ENCODE measurements around the gene CD47. TPM values are rescaled to one million over a fixed set of nuclear protein-coding genes. Genes with fewer than 3 reads are reported as not detected.

Gene CD47
- total and polyA plus RNA-seq, 10 of the 15 experiments (the other 5 are each of a cell fraction or from before 2014, with no cell fraction given), result 22.9 to 175 (median 81.1) TPM

- TF ChIP-seq PRDM15 (CRISPR knock-in tag; IDR thresholded peaks at IDR 0.05) (no peak), ZBED1 (IDR thresholded peaks at IDR 0.05; ENCODE audit: borderline replicate concordance) (peak; percentile 95; the same call in 1 of the 2 replicates), TARDBP (IDR thresholded peaks at IDR 0.05; ENCODE audit: borderline replicate concordance) (no peak; the same call in 1 of the 2 replicates), TBL1XR1 (IDR thresholded peaks at IDR 0.05; ENCODE audit: low read depth, low read length) (peak; percentile 75; the same call in 1 of the 2 replicates), MEF2B (IDR thresholded peaks at IDR 0.05; ENCODE audit: partially characterized antibody, poor library complexity, severe bottlenecking) (peak; percentile 66), BCL11A (IDR thresholded peaks at IDR 0.05; ENCODE audit: low read depth, low read length) (peak; percentile 79), CBX3 (IDR thresholded peaks at IDR 0.05; ENCODE audit: borderline replicate concordance, low read depth) (no peak), NRF1 (conservative IDR thresholded peaks at IDR 0.05; ENCODE audit: low read depth, low read length) (no peak), NFIC (IDR thresholded peaks at IDR 0.05; ENCODE audit: low read depth, low read length) (peak; percentile 98), NFXL1 (IDR thresholded peaks at IDR 0.05; ENCODE audit: borderline replicate concordance) (no peak), MYC (IDR thresholded peaks at IDR 0.05; ENCODE audit: insufficient read depth, insufficient read length, insufficient replicate concordance, low read length, severe bottlenecking) (no peak), GABPA (IDR thresholded peaks at IDR 0.05; ENCODE audit: low read depth) (peak; percentile 70; the same call in 1 of the 2 replicates), MYB (IDR thresholded peaks at IDR 0.05; ENCODE audit: borderline replicate concordance, low read depth, low read length) (no peak), CHD4 (IDR thresholded peaks at IDR 0.05) (no peak), EP300 (IDR thresholded peaks at IDR 0.05; ENCODE audit: borderline replicate concordance in 1 of 2, control insufficient read depth in 1 of 2, low read depth in 2 of 2, low read length in 2 of 2) (peak; percentile 86 to 92), SREBF2 (IDR thresholded peaks at IDR 0.05; ENCODE audit: low read length) (no peak), CEBPZ (IDR thresholded peaks at IDR 0.05; ENCODE audit: low read depth, low read length) (no peak), NR2F1 (conservative IDR thresholded peaks at IDR 0.05) (0 out of 2 replicates have a peak, but pooled peaks have one; percentile 16), JUND (IDR thresholded peaks at IDR 0.05; ENCODE audit: low read depth, low read length) (peak; percentile 88), POLR2A (IDR thresholded peaks at IDR 0.05; ENCODE audit: low read depth, low read length) (no peak), DPF2 (IDR thresholded peaks at IDR 0.05) (peak; percentile 97), TCF7 (IDR thresholded peaks at IDR 0.05; ENCODE audit: borderline replicate concordance) (peak; percentile 84), SUPT20H (IDR thresholded peaks at IDR 0.05; ENCODE audit: borderline replicate concordance, control insufficient read depth, low read depth, low read length) (no peak), PAX5 (IDR thresholded peaks at IDR 0.05; ENCODE audit: borderline replicate concordance, low read depth, low read length) (peak; percentile 80; the same call in 1 of the 2 replicates), NR2C2 (IDR thresholded peaks at IDR 0.05; ENCODE audit: borderline replicate concordance, control insufficient read depth, insufficient read length, low read depth) (no peak)
Measured at GRCh38 chr3:108100906-108101660, 10.3 kb upstream of the CD47 start (continued).
